Cardiac fibroblast (primary cell): ENCODE measurements around the gene RASGRP1.

Experiments
- DNase-seq, 2 donors: peaks; one replicate each; pipeline versions ENCODE4 v3.0.0 to v3.0.0-alpha.2; 2010; ENCODE audit warnings: low read depth in 2 of 2
- H3K4me3 ChIP-seq, 2 donors: replicated peaks in 1 of 2; 1 replicate in 1 of 2; 2 replicates in 1 of 2; pipeline ENCODE4 v1.5.1; 2011; ENCODE audit warnings: low read depth in 2 of 2, low read length in 2 of 2, mild to moderate bottlenecking in 2 of 2, moderate library complexity in 1 of 2
- TF ChIP-seq, protein P1 (sequence below): IDR thresholded peaks from one replicate; pipeline ENCODE4 v1.5.1; 2011; ENCODE audit warnings: low read depth, mild to moderate bottlenecking, low read length, inconsistent platforms

RASGRP1 gene

DNA sequence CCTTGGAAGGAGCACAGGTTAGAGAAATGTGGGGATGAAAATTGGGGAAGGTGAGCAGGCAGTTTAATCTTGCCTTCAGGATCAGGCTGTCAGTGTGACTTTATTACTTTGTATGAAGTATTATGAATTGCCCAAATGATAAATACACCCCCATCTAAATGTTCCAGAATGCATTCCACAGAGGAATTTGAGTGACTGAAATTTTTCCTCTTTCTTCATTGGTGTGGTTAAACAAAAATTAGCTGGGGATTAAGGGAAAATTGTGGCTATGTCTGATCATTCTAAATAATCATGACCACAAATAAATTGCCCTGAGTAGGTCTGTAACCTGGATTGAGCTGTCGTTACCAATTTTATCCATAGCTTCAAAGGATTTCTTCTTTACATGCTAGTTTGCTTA is 77.2 kb downstream of the RASGRP1 start:
- no peak overlapping the region for H3K4me3 ChIP-seq
- TF ChIP-seq, protein P1, sequence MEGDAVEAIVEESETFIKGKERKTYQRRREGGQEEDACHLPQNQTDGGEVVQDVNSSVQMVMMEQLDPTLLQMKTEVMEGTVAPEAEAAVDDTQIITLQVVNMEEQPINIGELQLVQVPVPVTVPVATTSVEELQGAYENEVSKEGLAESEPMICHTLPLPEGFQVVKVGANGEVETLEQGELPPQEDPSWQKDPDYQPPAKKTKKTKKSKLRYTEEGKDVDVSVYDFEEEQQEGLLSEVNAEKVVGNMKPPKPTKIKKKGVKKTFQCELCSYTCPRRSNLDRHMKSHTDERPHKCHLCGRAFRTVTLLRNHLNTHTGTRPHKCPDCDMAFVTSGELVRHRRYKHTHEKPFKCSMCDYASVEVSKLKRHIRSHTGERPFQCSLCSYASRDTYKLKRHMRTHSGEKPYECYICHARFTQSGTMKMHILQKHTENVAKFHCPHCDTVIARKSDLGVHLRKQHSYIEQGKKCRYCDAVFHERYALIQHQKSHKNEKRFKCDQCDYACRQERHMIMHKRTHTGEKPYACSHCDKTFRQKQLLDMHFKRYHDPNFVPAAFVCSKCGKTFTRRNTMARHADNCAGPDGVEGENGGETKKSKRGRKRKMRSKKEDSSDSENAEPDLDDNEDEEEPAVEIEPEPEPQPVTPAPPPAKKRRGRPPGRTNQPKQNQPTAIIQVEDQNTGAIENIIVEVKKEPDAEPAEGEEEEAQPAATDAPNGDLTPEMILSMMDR, result no peak
- no peak for DNase-seq

DNA sequence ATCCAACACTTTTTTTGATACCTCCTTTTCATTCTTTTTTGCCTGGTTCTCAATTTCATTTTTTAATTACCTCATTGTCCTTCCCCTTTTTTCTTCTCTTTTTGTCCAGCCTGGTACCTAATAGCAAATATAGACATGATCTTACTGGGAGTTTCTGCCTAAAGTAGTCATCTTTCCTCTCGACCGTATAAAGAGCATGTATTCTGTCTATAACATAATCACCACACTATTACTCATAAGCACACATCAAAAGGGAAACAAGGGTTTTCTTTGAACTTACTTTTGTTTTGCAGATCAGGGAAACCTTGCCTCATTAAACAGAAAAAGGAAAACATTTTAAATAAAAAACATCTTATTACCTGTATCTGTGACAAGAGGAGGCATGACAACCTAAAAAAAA is 77.7 kb downstream of the RASGRP1 start:
- DNase-seq, result peak in 1 of 2 donors; percentile 18
- no peak overlapping the region for H3K4me3 ChIP-seq
- TF ChIP-seq, protein P1, result no peak

DNA sequence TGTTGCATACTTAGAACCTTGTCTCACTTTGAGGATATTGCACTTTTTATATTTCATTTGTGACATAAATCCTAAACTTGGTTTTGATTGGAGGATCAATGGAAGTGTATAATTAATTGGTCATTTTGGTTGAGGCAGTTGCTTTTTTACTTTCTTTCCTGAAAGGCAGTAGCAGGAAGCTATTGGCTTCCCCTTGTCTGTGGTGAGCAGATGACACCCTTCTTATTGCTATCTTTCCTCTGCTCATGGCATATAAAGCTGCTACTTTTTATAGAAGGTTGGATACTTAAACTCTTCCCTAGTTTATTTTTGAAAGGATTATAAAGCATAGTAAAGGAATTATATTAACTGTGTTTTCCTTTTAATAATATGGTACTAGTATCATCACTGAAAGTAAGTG is 82.0 kb downstream of the RASGRP1 start:
- DNase-seq, result no peak
- no peak overlapping the region for H3K4me3 ChIP-seq
- TF ChIP-seq, protein P1, result no peak

DNA sequence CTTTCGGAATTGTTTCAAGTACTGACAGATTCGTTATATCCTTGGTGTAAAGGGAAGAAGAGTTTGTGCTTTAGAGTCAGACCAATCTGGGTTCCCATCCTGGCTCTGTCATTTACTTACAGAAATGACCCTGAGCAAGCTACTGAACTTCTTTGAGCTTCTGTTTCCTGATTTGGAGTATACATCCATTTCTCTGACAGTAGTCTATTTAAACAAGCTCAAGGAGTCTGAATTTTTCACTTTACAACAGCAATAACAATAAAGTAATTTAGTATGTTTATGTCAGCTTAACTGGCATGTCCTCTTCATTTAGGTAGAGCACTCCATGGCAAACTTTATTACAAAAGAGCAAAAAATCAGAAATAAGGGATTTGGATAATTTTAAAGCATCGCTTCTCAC is 82.9 kb downstream of the RASGRP1 start:
- TF ChIP-seq, protein P1, result no peak
- H3K4me3 ChIP-seq, result no peak overlapping the region
- no peak for DNase-seq

DNA sequence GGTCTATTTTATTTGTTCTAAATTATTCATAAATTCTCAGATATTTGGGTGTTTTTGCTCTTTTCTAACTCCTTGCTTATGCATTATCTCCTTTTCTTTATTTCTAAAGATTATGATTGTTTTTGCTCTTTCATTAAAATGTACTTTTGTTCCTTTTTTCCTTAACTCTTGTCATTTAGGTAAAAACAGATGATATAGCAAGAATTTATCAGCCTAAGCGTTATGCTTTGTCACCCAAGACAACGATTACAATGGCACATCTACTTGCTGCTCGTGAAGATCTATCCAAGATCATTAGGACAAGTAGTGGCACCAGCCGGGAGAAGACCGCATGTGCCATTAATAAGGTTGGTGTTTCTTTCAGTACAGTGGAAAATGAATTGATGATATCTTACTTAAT is 83.5 kb downstream of the RASGRP1 start:
- TF ChIP-seq, protein P1, result no peak
- no peak for DNase-seq
- H3K4me3 ChIP-seq, result no peak overlapping the region

DNA sequence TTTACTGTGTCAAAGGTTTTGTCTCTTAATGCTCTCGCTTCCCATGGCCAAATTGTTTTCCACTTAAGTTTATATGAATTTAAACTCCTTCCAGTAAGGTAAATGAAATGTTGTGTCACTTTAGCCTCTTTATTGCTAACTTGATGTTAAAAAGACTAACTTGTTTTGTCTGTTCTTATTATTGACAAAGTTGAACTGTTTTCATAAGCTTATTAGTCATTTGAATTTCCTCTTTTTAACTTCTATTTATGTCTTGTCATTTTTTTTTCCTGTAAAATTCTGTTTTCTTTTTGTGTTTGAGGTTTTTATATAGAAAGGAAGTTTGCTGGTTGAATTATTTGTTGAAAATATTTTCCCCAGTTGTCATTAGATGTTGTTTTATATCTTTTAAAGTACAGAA is 84.9 kb downstream of the RASGRP1 start:
- peak in 1 of 2 donors; percentile 16 for DNase-seq
- TF ChIP-seq, protein P1, result no peak
- no peak overlapping the region for H3K4me3 ChIP-seq

DNA sequence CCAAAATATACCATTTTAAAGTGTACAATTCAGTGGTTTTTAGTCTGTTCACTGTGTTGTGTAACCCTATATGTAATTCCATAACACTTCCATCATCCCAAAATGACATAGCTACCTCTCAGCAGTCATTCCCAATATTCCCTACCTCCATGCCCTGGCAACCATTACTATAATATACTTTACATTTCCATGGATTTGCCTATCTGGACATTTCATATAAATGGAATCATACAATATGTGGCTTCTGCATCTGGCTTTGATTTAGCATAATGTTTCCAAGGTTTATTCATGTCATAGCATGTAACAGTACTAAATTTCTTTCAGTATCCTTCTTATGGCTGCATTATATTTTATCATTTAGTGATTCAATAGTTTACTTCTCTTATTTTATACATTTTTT is 85.3 kb downstream of the RASGRP1 start:
- no peak overlapping the region for H3K4me3 ChIP-seq
- DNase-seq, result peak in 1 of 2 donors; percentile 27
- TF ChIP-seq, protein P1, result no peak
